Measurements from ENCODE around the gene ARF1. TPM values are rescaled to one million over a fixed set of nuclear protein-coding genes. Genes with fewer than 3 reads are reported as not detected.
A peak's percentile ranks its signal among the peaks of the same experiment; 100 is the strongest.

ARF1 gene
- total and polyA plus RNA-seq, 2 of the 8 experiments (the other 6 are each of a cell fraction or from before 2014, with no cell fraction given): 265 to 471 TPM

GRCh38 chr1:228041316-228041715 is 41.2 kb upstream of the ARF1 start:
- Histone ChIP-seq H2BK5ac (ENCODE audit: low read depth, low read length) (no peak overlapping the region), H3K36me3 (ENCODE audit: control insufficient read depth in 2 of 4, insufficient read depth in 4 of 4, low read length in 3 of 4) (no peaks in the 10 kb centered on the region), H2BK12ac (ENCODE audit: low read depth, low read length) (no peak overlapping the region), H3K23ac (ENCODE audit: insufficient read length) (no peak overlapping the region), H4K91ac (replicated peaks; ENCODE audit: insufficient read length, low read length) (no peak overlapping the region), H3K27ac (ENCODE audit: low read depth, low read length) (no peak overlapping the region), H2AK5ac (ENCODE audit: low read depth, low read length) (no peak overlapping the region), H2BK120ac (replicated peaks; ENCODE audit: low read depth, low read length) (no peak overlapping the region), H3K18ac (ENCODE audit: extremely low read depth, low read length) (no peak overlapping the region), H3K4me1 (replicated peaks in 1 of 4; ENCODE audit: control insufficient read depth in 3 of 4, insufficient read depth in 4 of 4, low read length in 3 of 4) (peaks cover 0 to 23% (median 9%) of the 10 kb centered on the region in 4 experiments; a peak in 5 of 7 replicates), H2BK15ac (ENCODE audit: low read length) (no peak overlapping the region), H2AFZ (ENCODE audit: low read length) (no peak overlapping the region), H2BK20ac (ENCODE audit: low read length) (no peak overlapping the region), H3K4ac (replicated peaks; ENCODE audit: insufficient read length, low read depth, low read length) (no peak overlapping the region), H3K56ac (replicated peaks; ENCODE audit: insufficient read length, low read depth, low read length) (peak overlapping the region; percentile 90), H3K14ac (ENCODE audit: insufficient read length) (no peak overlapping the region), H3K4me2 (ENCODE audit: insufficient read depth in 1 of 2, low read depth in 2 of 2, low read length in 2 of 2) (no peak overlapping the region), H4K20me1 (replicated peaks in 1 of 2; ENCODE audit: control insufficient read depth in 1 of 2, insufficient read depth in 2 of 2, low read length in 2 of 2) (peaks cover 2 to 10% of the 10 kb centered on the region in 2 experiments), H4K5ac (ENCODE audit: insufficient read length, low read depth, low read length) (no peak overlapping the region), H3K27me3 (replicated peaks in 1 of 4; ENCODE audit: control insufficient read depth in 3 of 4, extremely low read depth in 1 of 4, insufficient read depth in 3 of 4, low read length in 3 of 4) (peaks cover 12 to 70% (median 51%) of the 10 kb centered on the region in 4 experiments), H3K9ac (replicated peaks in 1 of 4; ENCODE audit: extremely low read depth in 1 of 4, low read depth in 3 of 4, low read length in 3 of 4) (no peak overlapping the region), H3K79me1 (ENCODE audit: low read depth, low read length) (no peaks in the 10 kb centered on the region), H3K79me2 (ENCODE audit: control insufficient read depth in 1 of 2, insufficient read depth in 2 of 2, low read length in 2 of 2) (no peaks in the 10 kb centered on the region), H3K23me2 (ENCODE audit: low read depth, low read length) (peaks cover 22% of the 10 kb centered on the region), H3K9me3 (ENCODE audit: insufficient read depth in 2 of 2, low read depth in 1 of 2, low read length in 1 of 2) (no peaks in the 10 kb centered on the region), H4K8ac (ENCODE audit: extremely low read depth, insufficient read depth, low read length) (no peak overlapping the region), H3K4me3 (ENCODE audit: extremely low read depth in 1 of 4, insufficient read depth in 2 of 4, low read depth in 3 of 4, low read length in 4 of 4) (no peak overlapping the region)
- POLR2A ChIA-PET (ENCODE audit: partially characterized antibody): no interaction called here
- DNase-seq (ENCODE audit: low read depth in 1 of 2, low spot score in 2 of 2) (peak in 1 of 2 experiments; percentile 4), FAIRE-seq (no peak)
- 72 to 100% methylated on average over 2 of the region's 2 CpGs for WGBS, 2 experiments (ENCODE audit: extremely low coverage in 1 of 2, insufficient coverage in 1 of 2, insufficient read length in 1 of 2, insufficient replicate concordance in 2 of 2, low coverage in 1 of 2, low lambda C conversion rate in 2 of 2, missing lambda C conversion rate in 1 of 2)
- CTCF ChIA-PET (ENCODE audit: partially characterized antibody): interaction anchor here (1.0 to 4.4 kb wide), 2 partner anchors 36 to 43 kb away, joined by 4 to 20 read pairs; partner anchors contain the start of gene WNT3A
- TF ChIP-seq GABPA (IDR thresholded peaks at IDR 0.05; ENCODE audit: borderline replicate concordance, insufficient read depth, low read length) (no peak), CREB1 (IDR thresholded peaks at IDR 0.05) (no peak), POLR2A (IDR thresholded peaks at IDR 0.05; ENCODE audit: control extremely low read depth in 1 of 2, low read depth in 2 of 2, low read length in 2 of 2) (no peak), KDM4A (IDR thresholded peaks at IDR 0.05; ENCODE audit: low read depth, low read length, severe bottlenecking) (no peak), KDM1A (IDR thresholded peaks at IDR 0.05; ENCODE audit: borderline replicate concordance, low read length) (no peak), POU5F1 (IDR thresholded peaks at IDR 0.05; ENCODE audit: low read depth, low read length) (no peak), CEBPB (IDR thresholded peaks at IDR 0.05; ENCODE audit: low read depth, low read length) (no peak), TCF12 (IDR thresholded peaks at IDR 0.05; ENCODE audit: low read depth, low read length) (no peak), KDM5A (IDR thresholded peaks at IDR 0.05; ENCODE audit: low read length) (no peak), TBP (IDR thresholded peaks at IDR 0.05; ENCODE audit: low read depth, low read length) (no peak), BRCA1 (IDR thresholded peaks at IDR 0.05; ENCODE audit: low read depth, low read length) (no peak), YY1 (IDR thresholded peaks at IDR 0.05; ENCODE audit: low read depth, low read length) (no peak), PHF8 (conservative IDR thresholded peaks at IDR 0.05; ENCODE audit: low read depth, low read length) (no peak), CHD2 (IDR thresholded peaks at IDR 0.05; ENCODE audit: low read length) (no peak), SP4 (IDR thresholded peaks at IDR 0.05; ENCODE audit: low read length) (no peak)
- TF ChIP-seq, protein P1, sequence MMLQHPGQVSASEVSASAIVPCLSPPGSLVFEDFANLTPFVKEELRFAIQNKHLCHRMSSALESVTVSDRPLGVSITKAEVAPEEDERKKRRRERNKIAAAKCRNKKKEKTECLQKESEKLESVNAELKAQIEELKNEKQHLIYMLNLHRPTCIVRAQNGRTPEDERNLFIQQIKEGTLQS (IDR thresholded peaks at IDR 0.05; ENCODE audit: insufficient read depth, low read depth, low read length): no peak
